GM18951 (cell line): ENCODE results near the gene LITAFD.

Source experiments
- POLR2A ChIP-seq: IDR thresholded peaks from 4 replicates; pipeline ENCODE4 v1.6.1; 2011; ENCODE audit warnings: mild to moderate bottlenecking; ENCODE audit not compliant: insufficient read length, insufficient read depth; ENCODE audit errors: extremely low read depth
- in situ Hi-C: fragments of 300-500 bp; cut with MboI; formaldehyde crosslinking; loops from one replicate; pipeline ENCODE4 v1.12.0; 2022; ENCODE audit warnings: low sequenced_read_pairs, mixed read lengths, inconsistent platforms; ENCODE audit not compliant: unreplicated experiment

Gene LITAFD

GRCh38 chr16:8862309-8863130 is 19.6 kb upstream of the LITAFD start:
- in situ Hi-C loops, result no loop called here
- TF ChIP-seq POLR2A, result peak; percentile 11

DNA sequence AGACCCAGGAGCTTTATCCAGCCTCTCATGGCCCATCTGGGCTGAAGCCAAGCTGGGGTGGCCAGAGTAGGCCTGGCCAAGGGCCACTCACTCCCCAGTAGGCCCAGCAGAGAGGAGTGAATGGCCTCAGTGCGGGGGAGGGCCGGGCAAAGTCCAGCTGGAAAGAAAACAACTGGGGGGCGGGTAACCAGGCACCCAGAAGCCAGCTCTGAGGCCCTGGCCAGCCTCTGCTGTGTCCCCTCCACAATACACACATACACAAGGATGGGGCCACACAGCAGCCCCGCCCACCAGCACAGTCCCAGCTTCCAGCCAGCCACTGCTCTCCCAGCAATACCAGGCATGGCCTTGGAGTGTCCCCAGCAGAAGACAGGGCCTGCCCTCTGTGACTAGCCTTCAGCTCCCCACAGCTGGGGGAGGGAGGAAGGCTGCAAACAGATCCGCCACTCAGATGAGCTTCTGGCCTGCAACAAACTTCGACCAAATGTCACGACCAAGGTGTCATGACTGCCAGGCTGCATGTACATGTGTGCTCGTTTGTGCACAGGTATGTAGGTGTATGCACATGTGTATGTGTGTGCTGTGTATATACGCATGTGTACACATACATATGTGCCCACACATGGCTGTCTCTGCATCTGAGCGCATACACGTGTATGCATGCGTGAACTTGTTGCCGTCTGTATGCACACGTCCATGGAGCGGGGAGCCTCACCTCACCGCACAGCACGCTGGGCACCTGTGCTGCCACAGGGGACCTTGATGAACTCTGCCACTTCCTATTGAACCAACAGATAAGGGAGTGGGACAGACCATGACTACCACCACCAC is 18.3 kb upstream of the LITAFD start:
- in situ Hi-C loops, result no loop called here

DNA sequence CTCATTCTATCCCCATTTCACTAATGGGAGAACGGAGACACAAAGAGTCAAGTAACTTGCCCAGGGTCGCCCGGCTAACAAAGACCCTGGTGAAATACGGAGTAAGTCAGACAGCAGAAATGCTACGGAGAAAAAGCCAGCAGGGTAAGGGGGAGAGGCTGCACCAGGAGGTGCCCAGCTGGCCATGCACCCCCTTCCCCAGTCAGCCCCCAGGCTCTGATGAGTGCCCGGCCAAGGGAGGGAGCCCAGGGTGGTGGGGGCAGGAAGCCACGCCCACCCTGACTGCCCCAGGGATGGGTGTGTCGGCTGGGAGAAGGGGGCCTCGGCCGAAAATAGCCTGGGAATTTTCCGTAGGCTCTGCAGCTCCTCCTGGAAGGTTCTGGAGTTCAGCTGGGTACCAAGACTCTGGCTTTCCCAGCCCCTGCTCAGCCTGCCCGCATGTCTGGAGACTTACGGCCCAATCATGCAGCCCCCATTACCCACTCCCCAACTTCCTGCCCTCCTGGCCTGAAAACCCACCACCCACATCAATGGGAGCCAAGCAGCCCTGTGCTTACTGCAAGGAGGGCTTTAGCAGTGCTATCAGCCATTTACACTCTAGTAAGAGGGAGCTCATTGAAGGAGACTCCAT is 17.6 kb upstream of the LITAFD start:
- TF ChIP-seq POLR2A, result no peak
- in situ Hi-C loops, result no loop called here

More for the DNA sequence above, 18.3 kb upstream of the LITAFD start:
- TF ChIP-seq POLR2A, result no peak

GRCh38 chr16:8865145-8865882 is 16.8 kb upstream of the LITAFD start:
- in situ Hi-C loops, result no loop called here
- TF ChIP-seq POLR2A, result no peak

DNA sequence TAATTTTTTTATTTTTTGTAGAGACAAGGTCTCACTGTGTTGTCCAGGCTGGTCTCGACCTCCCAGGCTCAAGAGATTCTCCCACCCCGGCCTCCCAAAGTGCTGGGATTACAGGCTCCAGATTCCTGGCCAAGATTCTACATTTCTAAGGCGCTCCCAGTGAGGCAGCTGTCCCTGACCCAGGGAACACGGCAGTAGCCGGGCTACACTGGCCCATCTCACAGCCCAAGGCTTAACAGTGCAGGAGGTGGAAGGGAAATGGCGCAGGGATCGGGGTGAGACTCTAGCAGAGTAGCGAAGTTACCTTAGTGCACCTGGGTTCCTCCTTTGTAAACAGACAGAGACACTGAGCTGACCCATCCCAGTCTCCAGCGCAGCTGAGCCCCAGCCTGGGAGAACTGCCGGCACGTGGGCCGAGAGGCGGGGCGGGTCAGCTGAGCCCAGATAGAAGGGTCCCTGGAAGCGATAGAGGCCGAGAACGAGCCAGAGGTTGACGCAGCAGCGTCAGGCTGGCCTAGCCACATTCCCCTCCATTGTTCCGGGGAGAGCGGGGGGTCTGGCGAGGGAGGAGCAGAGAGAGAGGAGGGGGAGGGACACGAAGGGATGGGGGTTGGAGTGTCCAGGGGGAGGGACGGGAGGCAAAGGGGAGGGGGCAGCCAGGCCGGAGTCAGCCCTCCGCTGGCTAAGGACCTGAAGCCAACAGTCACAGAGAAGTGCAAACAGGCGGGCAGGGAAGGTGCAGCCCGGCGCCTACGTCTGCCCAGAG is 15.8 kb upstream of the LITAFD start:
- TF ChIP-seq POLR2A, result no peak
- in situ Hi-C loops, result no loop called here

GRCh38 chr16:8866884-8867215 is 15.3 kb upstream of the LITAFD start:
- TF ChIP-seq POLR2A, result no peak
- in situ Hi-C loops, result no loop called here

GRCh38 chr16:8867216-8867931 is 14.8 kb upstream of the LITAFD start:
- in situ Hi-C loops, result no loop called here
- TF ChIP-seq POLR2A, result no peak

- in situ Hi-C loops, result no loop called here
- no peak for TF ChIP-seq POLR2A
Measured at GRCh38 chr16:8867932-8868415, 14.2 kb upstream of the LITAFD start.

- in situ Hi-C loops, result no loop called here
- peak; percentile 75 for TF ChIP-seq POLR2A
Measured at GRCh38 chr16:8868416-8869211, 13.5 kb upstream of the LITAFD start, which contains the start of gene CARHSP1. Gene CARHSP1, minus strand, starts transcription at chr16:8869006. Its CDS starts 9,678 bp downstream, at chr16:8859328.

DNA sequence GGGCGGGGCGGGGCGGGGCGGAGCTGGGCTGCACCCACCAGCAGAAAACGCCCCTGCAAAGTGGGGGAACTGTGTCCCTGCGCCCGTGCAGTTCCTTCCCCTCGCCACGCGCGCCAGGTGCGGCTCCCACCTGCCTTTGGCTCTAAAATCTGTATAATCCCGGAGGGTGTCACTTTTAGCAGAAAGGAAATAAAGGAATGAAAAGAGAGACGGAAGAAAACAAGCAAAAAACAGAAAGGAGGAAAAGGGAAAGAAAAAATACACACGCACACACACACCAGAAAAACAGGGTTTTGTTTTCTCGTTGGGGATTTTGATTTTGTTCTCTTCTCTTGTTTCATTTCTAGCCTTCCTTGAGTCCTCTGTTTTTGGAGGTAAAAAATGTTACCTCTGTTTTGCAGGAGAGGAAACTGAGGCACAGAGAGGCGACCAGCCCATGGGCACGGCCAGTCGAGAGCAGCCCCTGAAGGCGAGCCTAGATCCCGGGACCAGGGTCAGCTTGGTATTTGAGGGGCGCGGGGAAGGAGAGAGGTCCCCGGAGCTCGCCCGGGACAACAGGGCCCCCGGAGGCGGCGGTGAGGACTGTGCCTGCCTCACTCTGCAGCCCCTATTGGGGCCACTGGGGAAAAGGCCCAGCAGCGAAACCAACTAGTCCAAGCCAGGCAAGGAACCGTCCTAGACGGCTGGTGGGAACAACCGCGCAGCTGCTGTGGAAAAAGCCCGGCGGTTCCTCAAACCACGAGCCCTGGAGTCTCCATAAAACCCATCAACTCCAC is 12.8 kb upstream of the LITAFD start:
- in situ Hi-C loops, result no loop called here
- TF ChIP-seq POLR2A, result peak; percentile 29

DNA sequence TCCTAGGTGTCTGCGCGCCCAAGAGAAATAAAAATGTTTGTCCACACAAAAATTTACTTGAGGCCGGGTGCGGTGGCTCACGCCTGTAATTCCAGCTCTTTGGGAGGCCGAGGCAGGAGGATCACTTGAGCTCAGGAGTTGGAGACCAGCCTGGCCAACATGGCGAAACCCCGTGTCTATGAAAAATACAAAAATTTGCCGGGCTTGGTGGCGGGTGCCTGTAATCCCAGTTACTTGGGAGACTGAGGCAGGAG is 12.2 kb upstream of the LITAFD start:
- in situ Hi-C loops, result loop anchor here (10.0 kb wide), 1 partner anchor 295 kb away; no protein-coding TSS in a partner anchor
